MV-4-11 (cell line): ENCODE results near the gene NAGLU.

Experiments used
- DNase-seq: peaks from one replicate; lab custom pipeline; 2025; lab: John Stamatoyannopoulos, UW

NAGLU gene

GRCh38 chr17:42564815-42565522, 28.9 kb downstream of the NAGLU start:
- no peak for DNase-seq

DNA sequence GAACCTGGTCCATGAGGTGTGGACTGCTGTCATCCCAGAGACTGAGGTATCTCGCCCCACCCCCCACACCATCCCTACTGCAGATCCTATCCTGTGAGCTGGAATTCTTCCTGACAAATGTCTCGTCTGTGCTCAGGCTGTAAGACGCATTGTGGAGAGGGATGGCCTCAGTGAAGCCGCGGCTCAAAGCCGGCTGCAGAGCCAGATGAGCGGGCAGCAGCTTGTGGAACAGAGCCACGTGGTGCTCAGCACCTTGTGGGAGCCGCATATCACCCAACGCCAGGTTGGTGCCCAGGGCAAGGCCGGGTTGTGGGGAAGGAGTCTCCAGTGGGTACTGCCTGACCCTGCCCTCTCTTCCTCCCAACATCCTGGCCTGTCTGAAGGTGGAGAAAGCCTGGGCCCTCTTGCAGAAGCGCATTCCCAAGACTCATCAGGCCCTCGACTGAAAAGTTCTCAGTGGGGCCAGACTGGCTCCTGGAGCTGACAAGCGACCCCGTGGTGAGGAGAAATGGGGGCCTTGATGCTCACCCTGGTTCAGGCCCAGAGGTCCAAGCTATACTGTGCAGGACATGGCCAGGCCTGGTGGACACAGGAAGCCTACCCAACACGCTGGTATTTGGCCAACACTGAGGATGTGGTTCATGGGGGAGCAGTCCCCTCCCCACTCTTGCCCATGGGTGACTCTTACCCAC, 29.6 kb downstream of the NAGLU start:
- no peak for DNase-seq

DNA sequence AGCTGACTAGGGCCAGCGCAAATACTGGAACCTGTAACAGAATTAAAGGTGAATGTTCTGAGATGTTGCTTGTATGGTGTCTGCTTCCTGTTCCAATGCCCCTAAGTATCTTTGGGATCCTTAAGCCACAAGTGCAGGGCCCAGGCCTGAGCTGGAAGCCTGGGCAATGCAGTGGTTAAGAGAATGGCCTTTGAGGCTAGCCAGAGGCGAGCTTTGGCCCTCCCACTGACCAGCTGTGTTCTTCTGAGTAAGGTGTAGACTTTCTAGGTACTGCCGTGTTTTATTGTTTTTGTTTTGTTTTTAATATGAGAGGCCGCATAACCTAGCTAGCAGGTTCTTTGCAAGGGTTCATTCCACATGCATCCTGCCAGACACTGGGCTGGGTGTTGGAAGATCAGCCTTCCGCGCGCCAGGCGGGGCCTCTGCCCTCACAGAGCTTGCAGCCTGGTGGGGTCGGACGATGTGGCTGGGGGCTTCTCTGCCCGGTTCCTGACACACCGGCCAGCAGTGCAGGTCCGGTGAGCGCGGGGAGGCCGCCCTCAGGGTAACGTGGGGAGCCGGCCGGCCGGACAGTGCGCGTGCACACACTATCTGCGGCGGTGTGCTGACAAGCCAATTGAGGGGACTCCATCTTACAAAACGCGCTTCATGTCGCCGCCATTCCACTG, 30.3 kb downstream of the NAGLU start:
- no peak for DNase-seq

GRCh38 chr17:42566883-42567573, 31.0 kb downstream of the NAGLU start, which contains the start of gene MLX:
Gene MLX, plus strand, starts transcription at chr17:42567100. Its CDS starts 25 bp downstream, at chr17:42567125.
- peak; percentile 91 for DNase-seq

DNA sequence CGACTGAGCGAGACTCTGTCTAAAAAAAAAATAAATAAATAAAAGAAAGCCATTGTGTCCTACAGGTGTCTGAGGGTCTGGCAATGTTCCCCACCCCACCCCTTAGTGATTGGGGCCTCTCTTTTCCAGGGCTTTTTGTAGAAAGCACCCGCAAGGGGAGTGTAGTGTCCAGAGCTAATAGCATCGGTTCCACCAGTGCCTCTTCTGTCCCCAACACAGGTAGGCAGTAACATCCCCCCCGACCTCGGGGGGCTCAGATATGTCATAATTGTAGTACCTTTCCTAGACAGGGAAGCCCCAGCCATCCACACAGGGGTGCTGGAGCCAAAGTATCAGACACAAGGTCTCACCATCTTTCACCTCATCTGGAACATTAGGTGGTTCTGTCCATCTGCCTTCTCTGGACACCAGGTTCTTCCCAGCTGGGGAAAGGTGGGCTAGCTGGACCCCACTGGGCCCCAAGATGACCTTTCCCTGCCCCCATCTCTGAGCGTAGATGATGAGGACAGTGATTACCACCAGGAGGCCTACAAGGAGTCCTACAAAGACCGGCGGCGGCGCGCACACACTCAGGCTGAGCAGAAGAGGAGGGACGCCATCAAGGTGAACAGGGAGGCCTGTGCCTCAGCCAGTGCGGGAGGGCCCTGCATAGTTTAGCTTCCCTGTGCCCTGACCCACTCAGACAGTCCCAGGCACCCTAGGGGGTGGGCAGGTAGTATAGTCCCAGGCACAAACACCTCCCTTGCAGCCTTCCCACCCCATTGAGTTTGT, 32.5 kb downstream of the NAGLU start:
- DNase-seq: no peak

- no peak for DNase-seq
Observed at GRCh38 chr17:42571435-42572225, 35.6 kb downstream of the NAGLU start.

- DNase-seq: no peak
Observed at GRCh38 chr17:42573095-42573494, 37.1 kb downstream of the NAGLU start.

DNA sequence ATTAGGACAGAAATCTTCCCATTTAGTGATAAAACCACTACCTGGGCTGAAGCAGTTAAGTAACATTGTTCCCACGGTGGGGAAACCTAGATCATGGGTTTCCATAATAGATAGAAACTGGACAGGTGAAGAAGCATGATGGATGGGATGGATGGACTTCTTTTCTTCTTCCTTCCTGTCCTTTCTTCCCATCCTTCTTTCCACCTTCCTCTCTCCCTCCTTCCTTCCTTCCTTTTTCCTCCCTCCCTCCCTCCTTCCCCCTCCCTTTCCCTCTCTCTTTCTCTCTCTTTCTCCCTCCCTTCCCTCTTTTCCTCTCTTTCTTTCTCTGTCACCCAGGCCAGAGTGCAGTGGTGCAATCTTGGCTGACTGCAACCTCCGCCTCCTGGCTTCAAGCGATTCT, 38.4 kb downstream of the NAGLU start:
- DNase-seq: no peak

- no peak for DNase-seq
Observed at GRCh38 chr17:42577140-42577531, 41.1 kb downstream of the NAGLU start.

DNA sequence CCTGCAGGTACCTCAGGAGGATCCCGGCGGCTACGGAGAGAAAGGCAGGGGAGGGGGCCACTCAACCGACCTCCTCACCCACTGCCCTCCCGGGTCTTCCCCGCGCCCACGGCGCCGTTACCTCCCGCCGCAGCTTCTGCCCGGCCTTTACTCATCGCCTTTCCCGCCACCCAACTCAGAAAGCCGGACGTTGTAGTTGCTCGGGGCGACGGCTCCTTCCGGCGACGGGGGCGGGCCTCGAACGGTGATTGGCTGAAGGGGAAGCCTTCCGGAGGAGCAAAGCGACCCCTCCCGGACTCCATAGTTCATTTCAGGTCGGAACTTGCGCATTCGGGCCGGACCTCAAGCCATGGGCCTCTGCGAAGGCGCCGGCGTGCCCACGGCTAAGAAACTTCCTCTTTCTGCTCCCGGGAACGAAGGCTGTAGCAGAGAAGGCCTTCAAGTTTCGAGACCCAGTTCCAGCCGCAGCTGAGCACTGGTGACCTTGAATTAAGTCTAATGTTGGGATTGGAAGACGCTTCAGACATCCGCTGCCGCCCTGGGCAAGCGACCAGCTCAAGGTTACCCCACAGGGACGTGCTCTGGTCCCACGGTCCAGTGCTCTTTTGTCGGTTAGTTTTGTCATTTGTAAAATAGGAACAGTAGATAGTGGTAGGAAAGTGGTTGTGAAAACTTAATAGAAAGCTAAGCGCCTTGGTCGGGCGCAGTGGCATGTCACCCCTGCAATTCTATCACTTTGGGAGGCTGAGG, 41.7 kb downstream of the NAGLU start, which contains the start of gene PSMC3IP:
PSMC3IP (minus strand) TSS at position 198 of the 750 bp plus-strand sequence; CDS start at position 155, 43 bp downstream.
- DNase-seq: peak; percentile 98

DNA sequence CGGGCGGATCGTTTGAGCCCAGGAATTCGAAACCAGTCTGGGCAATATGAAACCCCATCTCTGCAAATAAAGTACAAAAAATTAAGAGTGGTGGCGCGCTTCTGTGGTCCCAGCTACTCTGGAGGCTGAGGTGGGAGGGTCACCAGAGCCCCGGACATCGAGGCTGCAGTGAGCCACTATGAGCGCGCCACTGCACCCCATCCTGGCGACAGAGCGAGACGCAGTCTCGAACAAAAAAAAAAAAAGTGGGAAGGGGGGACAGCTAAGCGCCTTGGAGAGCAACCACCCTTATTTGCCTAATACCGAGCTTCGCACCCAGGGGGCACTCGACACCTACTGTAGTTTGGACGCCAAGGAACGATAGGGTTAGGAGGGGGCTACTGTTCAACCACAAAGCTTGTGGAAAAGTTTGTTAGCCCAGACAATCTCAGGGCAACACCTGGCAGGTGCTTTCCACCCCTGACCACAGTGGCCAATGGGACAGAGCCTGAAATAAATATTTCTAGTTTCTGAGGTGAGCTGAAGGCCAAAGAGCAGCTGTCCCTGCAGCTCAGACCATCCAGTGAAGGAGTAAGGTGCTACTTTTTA, 42.3 kb downstream of the NAGLU start:
- peak; percentile 83 for DNase-seq

DNA sequence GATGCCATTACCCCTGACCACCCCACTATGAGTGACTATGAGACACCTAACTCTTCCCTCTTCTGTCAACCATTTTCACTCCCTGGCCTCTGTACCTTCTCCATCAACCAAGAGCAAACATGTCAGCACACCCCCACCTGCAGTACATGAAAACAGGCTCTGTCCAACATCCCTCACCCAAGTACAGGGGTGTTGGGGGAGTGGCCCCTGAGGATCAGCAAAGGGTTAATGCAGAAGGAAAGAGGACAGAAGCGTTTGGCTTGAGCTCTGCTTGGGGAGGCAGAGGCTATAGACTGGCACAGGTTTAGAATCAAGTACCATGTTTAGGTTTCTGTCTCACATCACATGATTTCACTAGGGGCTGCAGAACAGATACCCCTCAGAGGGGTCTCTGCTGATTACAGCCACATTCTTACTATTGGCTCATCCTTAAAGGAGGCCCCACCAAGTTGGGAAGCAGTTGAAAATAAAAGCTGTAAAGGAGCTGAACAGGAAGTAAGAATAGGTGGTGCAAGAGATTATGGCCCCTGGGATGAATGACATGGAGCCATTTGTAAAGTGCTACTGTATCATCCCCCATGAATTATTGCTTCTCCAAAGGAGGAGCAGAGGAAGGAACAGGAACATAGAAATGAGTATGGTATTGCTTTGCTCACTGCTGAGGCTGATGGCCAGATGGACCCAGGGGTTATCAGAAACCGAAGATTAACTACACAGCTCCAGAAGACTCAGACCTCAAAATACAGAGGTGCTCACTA, 43.9 kb downstream of the NAGLU start:
- peak; percentile 15 for DNase-seq

- no peak for DNase-seq
Observed at GRCh38 chr17:42581744-42582270, 45.8 kb downstream of the NAGLU start.

DNA sequence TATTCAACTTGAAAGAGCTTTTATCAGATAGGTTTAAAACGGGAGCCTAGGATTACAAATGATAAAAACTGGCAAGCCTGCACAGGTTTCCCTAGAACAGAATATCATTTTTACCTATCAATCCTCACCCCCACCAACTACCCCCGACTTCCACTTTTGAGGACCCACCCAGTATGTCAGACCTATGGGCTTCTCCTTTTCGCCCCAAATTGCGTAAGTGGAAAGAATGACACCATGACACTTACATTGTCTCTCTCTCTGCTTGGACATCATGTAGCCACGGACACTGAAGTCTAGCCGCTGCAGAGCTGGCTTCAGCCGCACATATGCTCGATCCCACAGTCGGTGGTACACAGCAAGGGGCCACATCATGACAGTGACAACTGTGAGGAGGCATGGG, 48.8 kb downstream of the NAGLU start:
- DNase-seq: peak; percentile 78

DNA sequence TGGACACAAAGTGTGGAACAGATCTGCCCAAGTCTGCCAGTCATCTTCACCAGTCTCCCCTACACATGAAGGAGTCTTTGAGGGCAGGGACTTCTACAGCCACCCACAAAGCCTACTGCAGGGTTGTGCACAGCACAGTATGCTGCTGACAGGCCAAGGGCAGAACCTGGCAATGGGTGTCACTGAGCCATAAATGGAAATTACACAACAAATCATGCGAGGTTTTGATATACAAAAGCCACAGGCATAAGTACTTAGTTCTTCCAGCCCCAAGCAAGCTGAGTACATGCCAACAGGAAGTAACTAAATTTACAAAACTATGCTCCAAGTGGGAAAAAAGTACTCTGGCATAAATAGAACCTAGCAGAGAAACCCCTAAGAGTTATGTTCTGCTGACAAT, 49.3 kb downstream of the NAGLU start:
- peak; percentile 66 for DNase-seq

DNA sequence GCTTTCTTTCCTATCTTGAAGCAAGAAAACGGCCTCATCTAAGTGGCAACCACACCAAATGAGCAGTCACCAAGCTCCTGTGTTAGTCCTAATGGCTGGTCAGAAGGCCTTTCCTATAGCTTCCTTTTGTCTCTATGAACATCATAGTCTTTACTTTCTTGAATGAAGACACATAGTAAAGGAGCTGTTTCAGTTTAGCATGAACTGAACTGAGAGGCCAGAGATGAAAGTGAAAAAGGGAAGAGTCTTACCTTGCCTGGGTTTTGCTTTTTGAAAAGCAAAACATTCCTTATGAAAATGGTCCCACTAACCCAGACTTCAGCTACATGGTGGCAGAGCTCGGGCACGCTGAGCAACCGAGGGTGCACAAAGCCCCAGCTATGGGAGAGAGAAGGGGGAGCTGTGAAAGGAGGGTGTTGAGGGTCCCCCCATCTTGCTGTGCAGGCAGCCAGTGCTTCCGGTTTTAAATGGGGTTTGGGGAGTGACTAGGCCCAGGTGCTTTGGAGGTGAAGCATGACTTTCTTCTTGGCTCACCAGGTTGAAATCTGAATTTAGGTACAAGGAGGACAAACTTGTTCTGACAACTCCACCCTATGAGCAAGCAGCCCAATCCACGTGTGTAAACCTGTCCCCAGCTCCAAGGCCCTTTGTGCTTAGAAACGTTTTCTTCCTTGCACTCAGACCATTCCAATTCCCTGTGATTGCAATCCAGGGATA, 50.6 kb downstream of the NAGLU start:
- peak; percentile 14 for DNase-seq

DNA sequence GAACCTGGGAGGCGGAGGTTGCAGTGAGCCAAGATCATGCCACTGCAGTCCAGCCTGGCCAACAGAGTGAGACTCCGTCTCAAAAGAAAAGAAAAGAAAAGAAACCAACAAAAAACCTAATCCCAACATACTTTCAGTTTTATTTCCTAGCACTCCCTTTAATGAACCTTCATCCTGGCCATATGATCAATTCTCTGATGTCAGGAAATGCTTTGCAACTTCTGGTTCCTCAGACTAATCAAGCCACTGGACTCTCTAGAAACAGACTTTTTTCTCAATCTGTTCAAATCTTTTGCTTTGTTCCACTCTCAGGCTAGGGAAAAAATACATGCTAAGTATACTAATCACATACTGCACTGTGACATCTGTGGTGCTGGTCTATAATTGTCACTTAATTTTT, 54.8 kb downstream of the NAGLU start:
- DNase-seq: no peak

GRCh38 chr17:42591411-42591810, 55.4 kb downstream of the NAGLU start:
- no peak for DNase-seq
